AG09309 (cell line): ENCODE results near the gene FGF3.

Source experiments
- DNase-seq: peaks from one replicate; pipeline ENCODE4 v3.0.0-alpha.2; 2010; ENCODE audit warnings: low read depth
- H3K4me3 ChIP-seq: 2 replicates; pipeline ENCODE4 v1.5.1; 2011; ENCODE audit warnings: mild to moderate bottlenecking, low read depth, low read length, moderate library complexity; ENCODE audit not compliant: control insufficient read depth
- TF ChIP-seq, protein P1 (sequence below): IDR thresholded peaks from 2 replicates; pipeline ENCODE4 v1.5.1; 2011; ENCODE audit warnings: mild to moderate bottlenecking, low read depth, low read length, inconsistent platforms; ENCODE audit not compliant: insufficient read depth, control insufficient read depth; ENCODE audit errors: missing control alignments

The FGF3 gene

DNA sequence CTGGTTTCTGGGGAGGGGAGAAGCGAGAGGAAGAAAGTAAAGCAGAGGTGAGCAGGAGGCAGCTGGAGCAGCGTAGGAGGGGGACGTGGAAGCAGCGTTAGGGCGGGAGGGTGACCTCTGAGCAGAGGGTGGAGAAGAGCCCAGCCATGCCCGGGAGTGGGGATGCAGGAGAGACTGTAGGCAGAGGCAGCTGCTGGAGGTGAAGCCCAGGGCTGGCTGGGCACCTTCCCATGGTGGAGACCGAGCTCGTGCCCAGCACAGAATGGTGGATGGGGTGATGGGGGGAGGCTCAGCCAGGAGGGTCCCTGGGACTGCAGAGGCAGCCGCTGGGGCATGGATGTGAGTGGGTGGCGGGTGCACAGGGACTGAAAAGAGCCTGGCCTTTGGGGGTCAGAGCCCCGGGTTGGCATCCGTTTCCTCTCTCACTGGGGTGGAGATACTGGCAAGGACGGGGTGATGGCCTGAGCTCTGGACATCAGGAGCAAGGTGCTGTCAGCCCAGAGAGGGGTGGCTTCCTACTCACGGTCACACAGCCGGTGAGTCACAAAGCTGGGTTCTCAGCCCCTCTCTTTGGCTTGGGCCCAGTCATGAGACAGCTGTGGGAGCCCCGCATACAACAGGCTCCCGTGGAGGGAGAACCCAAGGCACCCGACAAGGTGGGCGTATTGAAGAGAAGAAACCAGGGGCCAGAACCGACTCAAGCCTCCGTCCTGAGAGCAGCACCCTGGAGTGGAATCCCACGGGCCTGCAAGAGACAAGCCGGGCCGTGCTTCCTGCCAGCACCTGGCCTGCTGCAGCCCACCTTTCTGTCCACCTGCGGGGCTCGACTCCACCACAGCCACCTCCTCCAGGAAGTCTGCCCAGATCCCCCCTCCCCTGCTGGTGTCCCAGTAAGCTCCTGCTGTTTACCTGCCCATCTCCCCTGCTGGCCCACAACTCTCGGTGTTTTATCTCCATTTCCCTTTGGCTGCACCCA is 45.8 kb upstream of the FGF3 start:
- TF ChIP-seq, protein P1, sequence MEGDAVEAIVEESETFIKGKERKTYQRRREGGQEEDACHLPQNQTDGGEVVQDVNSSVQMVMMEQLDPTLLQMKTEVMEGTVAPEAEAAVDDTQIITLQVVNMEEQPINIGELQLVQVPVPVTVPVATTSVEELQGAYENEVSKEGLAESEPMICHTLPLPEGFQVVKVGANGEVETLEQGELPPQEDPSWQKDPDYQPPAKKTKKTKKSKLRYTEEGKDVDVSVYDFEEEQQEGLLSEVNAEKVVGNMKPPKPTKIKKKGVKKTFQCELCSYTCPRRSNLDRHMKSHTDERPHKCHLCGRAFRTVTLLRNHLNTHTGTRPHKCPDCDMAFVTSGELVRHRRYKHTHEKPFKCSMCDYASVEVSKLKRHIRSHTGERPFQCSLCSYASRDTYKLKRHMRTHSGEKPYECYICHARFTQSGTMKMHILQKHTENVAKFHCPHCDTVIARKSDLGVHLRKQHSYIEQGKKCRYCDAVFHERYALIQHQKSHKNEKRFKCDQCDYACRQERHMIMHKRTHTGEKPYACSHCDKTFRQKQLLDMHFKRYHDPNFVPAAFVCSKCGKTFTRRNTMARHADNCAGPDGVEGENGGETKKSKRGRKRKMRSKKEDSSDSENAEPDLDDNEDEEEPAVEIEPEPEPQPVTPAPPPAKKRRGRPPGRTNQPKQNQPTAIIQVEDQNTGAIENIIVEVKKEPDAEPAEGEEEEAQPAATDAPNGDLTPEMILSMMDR: no peak
- no peak overlapping the region for H3K4me3 ChIP-seq
- DNase-seq: no peak

DNA sequence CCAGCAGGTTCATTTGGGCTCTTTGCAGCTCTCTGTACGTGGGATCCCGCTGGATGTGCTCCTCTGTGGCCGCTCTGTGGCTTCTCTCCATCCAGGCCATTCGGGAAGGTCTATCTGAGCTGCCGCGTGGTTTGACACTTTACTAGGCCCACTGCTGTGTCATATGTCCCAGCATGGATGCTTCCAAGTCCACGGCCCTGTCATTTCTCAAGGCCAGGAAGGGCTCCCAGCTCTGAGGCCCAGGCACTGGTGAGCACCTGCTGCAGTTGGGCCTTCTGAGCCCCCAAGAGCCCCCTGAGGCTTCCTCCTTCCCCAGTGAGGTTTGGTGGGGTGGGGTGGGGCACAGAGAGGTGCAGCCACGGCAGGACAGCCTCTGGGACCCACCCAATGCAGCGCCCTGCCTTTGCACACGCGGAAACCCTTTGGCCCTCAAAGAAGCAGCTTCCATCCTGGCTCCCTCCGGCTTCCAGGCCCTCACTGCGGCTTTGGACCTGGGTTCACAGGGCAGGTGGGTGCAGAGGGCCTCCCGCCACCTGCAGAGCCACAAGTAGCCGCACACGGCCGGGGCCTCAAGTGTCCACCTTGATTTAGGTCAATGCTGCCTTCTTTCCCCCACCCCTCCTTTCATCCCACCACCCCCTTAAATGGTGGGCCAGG is 44.5 kb upstream of the FGF3 start:
- TF ChIP-seq, protein P1: no peak
- no peak overlapping the region for H3K4me3 ChIP-seq
- no peak for DNase-seq

DNA sequence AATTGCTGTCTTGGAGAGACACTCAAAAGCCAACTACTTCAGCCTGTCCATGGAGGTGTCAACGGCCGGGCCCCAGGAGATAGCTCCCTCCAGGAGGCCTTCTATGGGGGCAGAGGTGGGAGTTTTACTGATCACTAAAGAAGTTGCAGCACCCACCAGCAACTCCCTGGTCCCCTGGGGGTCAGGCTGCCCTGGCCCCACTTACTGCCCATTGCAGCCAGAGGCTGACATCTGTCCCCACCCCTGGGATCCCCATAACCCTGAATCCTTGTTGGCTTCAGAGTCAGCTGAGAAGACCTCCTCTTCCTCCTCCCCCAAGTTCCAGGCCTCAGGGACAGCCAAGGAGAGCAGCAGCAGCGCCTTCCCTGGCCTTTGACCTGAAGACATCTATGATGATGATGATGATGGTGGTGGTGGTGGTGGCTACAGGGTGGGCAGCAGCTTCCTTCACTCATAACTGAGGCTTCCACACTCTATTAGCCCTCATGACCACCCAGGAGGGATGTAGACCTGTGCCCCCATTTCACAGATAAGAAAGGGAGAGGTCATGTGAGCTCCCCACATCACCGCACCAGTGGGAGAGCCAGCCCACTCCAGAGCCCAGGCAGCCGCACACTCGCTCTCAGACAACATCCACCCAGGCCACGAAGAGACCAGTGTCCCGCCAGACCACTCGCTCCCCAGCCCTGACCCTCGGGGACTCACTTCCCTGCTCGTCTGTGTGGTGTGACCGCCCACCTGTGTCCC is 43.8 kb upstream of the FGF3 start:
- no peak for DNase-seq
- TF ChIP-seq, protein P1: no peak
- no peak overlapping the region for H3K4me3 ChIP-seq

DNA sequence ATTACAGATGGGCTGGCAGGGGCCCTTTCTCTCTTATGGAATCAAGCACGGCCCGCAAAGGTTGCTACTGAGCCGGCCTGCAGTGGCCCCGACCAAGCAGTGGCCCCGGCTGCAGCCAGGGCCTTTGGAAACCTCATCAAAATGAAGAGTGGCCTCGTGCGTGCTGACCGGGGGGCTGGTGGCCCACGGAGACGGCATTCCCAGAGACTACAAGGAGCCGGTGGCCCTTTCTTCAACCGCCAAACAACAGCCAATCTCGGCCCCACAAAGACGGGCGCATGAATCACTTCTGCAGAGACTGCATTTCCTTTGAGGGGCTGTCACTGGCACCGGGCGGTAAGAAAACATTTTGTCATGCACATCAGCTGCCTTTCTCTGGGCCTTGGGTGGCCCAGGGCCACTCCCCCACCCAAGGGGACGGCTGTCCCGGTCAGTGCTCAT is 43.1 kb upstream of the FGF3 start:
- no peak for DNase-seq
- TF ChIP-seq, protein P1: no peak
- H3K4me3 ChIP-seq: no peak overlapping the region

DNA sequence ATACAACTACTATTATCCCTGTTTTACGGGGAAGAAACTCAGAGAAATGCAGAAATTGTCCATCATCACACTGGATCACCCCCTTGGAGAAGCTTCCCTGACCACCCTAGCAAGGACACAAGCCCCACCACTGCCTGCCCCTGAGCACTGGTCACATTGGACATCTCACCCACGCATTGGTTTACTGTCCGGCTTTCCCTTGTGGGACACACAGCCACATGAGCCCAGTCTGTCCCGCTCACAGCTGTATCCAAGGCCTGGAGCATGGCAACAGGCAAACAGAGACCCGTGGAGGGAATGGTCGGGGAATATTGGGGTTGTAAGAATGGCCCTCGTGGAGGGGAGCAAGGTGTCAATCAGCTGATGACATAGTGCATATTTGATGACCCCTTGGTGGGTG is 42.7 kb upstream of the FGF3 start:
- H3K4me3 ChIP-seq: no peak overlapping the region
- TF ChIP-seq, protein P1: no peak
- DNase-seq: no peak

DNA sequence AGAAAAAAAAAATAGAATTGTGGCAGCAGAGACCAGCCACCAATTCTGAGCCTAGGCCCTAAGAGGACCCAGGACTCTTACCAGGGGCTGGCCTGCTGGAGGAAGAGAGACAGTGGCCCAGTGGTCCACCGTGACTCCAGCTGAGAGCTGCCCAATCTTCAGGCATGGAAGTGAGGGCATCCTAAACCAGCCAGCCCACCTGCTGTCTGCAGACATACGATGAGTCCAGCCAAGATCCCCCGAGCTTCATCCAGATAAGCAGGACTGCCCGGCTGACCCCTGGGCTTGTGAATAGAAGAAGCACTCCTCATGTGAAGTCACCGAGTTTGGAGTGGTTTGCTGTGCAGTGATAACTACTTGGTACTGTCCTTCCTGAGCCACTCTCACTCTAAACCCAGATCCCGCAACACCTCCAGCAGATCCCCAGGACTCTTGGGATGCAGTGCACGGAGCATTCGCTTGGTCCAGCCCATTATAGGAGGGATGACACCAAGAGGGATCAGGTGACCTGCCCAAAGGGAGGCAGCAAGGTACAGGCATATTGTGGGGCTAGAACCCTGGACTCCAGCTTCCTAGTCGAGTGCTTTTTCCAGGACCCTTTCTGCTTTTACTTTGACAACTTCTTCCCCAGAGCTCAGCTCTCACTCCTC is 41.7 kb upstream of the FGF3 start:
- no peak for DNase-seq
- no peak overlapping the region for H3K4me3 ChIP-seq
- TF ChIP-seq, protein P1: no peak
